NCI-H146 (cell line): Measurements from ENCODE around the gene IFT122.

Experiments
- DNase-seq: peaks from one replicate; lab custom pipeline; 2025; lab: John Stamatoyannopoulos, UW

Gene IFT122

DNA sequence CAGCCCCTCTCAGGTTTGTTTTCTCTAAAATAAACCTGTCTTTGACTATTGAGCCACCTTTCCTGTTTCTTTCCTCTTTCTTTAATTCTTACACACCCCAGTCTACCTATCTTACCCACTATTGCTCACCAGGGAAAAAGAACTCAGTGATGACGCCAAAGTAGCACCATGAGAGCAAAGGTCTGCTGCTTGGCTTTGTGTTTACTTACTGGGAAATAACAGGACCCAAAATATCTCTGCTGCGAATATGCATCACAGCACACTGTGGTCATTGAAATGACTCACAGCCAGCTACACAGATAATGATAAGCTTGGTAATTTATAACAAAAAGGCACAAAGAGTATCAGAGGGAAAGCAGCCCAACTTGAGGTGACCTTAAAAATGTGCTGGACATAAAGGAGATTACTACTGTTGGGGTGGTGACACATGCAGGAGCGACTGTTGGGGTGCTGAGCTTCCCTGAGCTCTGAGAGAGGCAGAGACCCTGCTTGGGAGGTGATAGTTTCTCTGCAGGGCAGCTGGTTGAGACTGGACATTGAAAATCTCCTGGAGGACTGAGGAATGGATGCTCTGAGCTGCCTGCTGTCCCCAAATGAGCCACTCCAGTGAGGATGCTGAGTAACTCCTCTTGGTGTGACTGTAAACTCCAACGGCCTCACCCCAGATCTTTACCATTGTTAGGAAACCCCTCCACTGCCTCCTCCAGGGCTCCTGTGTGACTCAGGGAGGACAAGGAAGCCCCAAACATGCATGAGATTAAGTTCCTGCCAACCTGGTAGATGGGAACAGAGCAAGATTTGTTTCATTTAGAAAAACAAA lies 26.1 kb upstream of the IFT122 start:
- DNase-seq = no peak

DNA sequence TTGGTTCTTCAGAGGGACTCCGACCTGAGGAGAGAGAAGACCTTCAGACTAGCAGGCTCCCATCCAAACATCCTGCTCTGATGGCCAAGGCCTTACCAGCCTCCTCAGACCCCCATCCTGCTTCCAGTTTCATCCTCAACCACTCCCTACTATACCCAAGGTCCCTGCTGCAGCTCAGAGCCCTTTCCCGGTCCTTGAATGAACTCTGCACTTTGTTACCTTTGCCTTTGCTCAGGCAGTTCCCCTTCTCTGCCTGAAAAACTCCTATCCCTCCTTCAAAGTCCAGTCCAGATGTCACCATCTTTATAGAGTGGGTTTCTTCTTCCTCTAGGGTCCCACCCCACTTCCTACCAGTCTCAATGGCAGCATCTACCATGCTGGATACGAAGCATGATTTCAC lies 24.6 kb upstream of the IFT122 start:
- no peak for DNase-seq

DNA sequence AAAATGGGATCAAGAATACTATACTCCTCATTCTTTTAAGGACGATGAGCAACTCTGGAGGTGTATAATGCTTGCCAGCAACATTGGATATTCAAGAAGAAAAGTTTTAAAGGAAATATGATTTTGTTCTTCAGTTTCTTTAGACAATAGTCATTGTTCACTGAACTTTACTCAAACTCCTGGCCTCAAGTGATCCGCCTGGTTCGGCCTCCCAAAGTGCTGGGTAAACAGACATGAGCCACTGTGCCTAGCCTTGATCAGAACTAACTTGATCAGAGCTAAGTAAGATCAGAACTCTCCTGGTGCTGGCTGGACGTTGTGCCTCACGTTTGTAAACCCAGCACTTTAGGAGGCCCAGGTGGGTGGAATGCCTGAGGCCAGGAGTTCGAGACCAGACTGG lies 24.2 kb upstream of the IFT122 start:
- DNase-seq = no peak

DNA sequence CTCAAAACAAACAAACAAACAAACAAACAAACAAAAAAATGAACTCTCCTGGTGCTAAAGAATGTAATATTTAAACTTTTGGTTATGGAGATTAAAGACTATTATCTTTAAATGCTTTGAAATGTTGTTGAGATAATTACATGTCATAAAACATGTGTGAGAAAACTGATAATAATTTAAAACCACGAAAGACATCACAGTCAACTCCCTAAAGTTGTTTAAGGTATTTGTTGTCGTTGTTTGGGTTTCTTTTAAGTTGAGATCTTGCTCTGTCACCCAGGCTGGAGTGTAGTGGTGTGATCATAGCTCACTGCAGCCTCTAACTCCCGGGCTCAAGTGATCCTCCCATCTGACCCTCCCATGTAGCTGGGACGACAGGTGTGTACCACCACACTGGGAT lies 23.6 kb upstream of the IFT122 start:
- DNase-seq = no peak

DNA sequence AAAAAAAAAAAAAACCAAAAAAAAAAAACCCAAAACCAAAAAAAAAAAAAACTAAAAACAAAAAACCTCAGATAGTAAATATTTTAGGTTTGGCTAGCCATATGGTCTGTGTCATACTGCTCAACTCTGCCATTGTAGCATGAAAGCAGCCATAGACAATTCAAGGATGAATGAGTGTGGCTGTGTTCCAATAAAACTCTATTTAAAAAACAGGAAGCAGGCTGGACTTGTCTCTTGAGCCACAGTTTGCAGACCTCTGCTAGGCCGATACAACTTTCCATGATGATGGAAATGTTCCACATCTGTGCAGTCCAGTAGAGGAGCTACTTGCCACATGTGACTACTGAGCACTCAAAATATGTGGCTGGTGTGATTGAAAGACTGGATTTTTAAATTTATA lies 22.7 kb upstream of the IFT122 start:
- no peak for DNase-seq

DNA sequence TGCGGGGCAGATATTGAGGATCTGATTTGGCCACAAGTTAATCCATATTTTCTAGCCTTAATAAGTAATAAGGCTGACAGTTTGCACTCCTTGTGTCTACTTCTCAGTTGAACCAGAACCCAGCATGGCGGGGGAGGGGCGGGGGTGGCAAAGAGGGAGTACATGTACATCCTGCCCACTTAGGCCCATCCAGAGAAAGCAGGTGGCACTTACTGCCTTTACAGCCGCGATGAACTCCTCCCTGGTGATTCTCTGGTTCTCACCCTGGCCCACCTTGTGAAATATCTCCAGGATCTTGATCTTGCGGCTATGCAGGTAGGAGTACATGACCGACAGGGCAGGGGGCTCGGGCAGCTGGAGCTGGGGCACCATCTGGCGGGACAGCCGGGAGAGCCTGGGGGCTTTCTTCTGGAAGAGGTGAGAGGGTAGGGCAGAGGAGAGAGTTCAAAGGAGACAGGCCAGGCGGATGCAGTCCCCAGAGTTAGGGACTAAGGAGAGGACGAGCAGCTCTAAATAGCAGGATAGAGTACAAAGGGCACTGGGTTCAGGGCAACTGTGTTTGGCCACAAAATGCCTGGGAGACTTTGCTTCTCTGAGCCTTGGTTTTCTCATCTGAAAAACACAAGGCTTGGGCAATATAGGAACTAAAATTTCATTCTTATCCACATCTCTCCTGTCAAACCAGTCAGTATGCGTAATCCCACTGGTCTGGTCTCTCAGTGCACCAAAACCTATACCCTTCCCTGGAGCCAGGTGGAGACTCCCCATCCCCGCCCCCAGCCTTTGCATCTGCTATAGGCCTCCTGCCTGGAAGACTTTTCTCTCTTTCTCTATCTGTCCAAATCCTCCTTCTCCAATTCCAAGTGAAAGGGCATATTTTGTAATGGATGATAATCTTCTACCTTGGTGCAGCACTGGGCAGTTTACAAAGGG lies 21.7 kb upstream of the IFT122 start:
- DNase-seq = no peak

DNA sequence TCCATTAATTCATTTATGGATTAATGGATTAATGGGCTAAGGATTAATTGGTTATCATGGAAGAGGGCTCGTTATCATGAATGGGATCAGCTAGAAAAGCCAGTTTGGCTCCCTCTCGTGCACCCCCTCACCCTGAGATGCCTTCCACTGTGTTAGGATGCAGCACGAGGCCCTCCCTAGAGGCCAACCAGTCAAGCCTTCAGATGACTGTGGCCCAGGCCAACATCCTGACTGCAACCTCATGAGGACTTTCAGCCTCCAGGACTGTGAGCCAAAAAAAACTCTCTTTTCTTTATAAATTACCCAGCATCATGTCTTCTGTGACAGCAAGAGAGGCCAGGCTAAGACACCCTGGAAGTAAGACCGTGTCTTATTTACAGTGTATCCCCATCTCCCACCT lies 20.5 kb upstream of the IFT122 start:
- no peak for DNase-seq

DNA sequence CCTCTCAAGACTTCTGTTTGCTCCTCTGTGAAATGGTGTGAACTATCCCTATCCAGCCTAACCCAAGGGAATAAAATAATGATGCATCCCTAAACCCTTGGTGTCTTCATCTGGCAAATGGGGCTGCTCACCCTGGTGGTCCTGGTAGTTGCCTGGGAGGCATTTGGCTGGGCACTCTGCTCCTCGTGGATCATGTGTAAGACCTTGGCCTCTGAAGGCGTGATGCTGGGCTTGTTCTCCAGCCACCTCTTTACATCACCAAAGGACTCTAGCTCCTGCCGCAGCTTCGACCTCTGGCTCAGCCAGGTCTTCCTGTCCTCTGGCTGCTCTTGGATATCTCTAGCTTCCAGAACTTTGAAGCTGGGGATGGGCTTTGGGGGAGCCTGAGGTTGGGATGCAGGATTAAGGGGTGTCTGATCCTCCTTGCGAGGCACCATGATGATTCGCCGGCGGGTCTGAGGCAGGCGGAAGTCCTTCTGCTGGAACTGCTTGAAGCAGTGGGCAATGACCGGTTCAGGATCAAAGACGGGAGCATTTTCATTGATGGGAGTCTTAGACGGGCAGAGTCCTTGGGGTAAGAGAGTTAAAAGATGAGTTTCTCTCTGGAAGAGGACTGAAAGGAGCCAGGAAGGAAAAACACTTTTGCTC lies 18.7 kb upstream of the IFT122 start:
- DNase-seq = no peak

DNA sequence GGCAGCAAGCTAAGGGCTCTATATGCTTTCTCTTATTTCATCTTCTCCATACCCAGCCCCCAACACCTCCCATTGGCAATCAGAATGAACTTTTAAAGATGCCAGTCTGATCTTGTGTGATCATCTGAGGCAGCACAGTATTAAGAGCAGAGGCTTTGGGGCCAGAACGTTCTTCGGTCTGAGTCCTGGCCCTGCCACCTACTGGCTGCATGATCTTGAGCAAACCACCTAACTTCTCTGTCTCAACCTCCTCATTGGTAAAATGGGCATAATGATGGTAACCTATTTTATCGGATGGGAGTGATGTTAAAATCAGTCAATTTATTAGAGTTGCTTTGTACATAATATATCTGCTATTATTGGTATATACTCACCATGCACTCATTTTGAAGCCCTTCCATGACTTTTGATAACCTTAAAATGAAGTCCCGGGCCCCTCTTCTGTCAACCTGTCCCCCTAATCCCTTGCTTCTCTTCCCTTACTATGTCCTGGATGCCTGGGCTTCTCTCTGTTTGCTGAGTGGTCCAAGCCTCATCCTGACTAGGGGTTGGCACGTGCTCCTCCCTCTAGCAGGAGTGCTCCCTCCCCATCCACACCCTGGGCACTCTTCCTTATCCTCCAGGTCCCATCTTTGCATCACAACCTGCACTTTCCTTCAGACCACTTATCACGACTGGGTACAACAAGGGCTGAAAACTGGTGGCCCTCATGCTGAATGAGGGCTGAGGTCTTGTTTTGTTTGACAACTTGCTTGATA lies 17.9 kb upstream of the IFT122 start:
- no peak for DNase-seq

DNA sequence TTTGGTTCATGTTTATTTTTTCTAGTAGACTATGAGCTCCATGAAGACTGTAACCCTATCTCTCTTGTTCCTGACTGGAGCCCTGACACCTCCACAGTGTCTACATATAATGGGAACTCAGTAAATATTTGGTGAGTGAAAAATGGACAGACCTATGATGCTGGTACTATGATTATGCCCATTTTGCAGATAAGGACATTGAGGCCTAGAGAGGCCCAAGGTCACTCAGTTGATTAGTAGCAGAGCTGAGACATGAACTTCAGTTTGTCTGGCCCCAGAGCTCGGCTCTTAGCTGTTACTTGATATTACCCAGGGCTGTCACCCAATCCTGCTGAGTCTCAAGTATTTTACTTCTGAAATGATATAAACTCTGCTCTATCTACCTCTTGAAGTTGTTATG lies 17.1 kb upstream of the IFT122 start:
- no peak for DNase-seq

DNA sequence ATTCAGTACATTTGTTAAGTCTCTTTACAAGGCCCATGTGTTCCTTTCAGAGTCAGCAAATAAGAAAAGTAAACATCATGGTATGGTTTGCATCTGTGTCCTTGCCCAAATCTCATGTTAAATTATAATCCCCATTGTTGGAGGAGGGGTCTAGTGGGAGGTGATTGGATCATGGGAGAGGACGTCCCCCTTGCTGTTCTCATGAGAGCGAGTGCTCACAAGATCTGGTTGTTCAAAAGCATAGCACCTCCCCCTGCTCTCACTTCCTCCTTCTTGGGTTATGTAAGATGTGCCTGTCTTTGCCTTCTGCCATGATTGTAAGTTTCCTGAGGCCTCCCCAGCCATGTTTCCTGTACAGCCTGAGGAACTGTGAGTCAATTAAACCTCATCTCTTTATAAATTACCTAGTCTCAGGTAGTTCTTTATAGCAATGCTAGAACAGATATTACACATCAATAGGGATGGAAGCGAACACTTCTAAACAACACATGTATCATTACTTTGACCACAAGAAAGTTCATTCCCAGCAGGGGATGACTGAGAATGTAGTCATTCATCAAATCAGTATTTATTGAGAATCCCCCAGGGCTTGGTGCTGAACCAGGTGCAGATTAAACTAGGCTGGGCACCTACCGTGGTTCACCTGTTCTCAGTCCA lies 15.7 kb upstream of the IFT122 start:
- DNase-seq = no peak

DNA sequence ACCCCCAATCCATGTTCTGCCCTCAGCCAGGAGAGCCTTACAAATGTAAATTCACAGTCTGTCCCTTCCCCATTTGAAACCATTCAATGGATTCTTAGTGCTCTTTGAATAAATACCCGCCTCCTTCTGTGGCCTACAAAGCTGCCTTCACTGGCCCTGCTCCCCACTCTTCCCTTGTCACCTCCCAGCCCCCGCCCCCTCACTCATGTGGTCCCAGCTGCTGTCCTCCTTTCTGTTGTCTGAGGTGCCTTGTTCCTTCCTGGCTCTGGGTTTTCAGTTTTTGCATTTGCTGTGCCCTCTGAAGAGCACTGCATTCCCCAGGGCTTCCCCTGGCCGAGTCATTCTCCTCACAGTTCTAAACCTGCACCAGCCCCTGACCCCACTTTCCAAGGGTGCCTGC lies 14.8 kb upstream of the IFT122 start:
- DNase-seq = no peak

DNA sequence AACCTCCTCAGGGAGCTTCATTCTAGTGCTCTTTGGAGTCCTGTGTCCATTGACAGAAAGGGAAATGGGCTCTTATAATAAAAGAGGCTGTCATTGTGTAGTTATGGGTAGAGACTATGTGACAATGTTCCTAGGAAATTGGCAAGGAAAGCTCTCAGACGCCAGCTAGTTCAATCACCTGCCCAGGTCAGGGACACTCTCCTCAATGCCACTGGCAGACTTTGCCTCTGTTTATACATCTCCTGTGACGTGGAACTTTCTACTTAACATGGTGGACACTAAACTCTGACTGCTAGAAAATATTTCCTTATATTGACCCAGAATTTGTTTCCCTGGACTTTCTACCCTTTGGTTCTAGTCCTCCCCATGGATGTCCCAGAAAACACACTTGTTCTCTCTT lies 14.4 kb upstream of the IFT122 start:
- DNase-seq = no peak

DNA sequence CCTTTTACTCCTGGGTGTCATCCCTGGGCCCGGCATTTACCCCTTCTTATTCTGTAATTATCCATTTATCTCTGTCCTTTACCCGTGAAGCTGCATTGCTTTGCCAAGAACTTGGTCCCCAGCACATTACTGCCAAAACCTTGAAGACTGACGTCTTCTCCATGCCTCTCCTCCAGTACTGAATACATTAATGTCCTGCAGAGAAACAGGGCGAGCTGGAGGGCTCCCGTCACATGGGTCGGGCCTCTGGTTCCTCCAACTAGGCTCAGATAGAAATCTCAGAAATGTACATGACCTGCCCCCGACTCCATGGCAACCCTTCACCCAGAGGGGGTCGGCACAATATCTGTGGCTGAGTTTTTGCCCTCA lies 12.0 kb upstream of the IFT122 start:
- no peak for DNase-seq

DNA sequence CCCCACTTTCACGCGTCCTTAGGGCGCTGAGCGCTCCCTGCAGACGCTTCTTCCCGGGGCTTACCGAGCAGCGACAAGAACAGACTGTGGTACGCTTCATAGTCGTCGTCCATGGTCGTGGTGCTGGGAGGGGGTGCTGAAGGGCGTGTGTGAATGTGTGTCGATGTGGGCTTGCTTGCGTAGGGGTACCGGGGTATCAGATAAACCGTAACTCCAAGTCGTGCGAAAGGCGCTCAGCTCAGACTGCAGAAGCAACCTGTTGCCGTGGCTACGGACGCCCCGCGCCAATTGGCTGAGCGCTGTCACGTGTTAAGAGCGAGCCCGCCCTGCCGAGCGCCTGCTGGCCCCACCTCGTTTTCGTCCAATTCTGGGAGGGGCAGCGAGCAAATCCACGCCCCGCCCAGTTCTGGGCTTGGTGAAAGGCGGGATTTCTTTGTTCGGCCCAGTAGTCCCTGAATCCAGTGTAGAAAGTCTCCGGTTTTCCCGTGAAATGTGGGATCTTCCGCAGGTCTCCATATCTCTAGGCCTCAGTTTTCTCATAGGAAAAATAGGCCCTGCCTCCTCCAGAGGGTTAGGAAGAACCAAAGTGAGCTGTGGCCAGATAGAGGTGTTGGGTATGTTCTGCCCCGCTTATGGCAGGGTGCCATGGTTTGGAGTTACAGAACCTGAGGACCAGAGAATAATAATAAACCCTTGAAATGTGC lies 11.5 kb upstream of the IFT122 start, which contains the start of gene EFCAB12:
EFCAB12 (minus strand) TSS at position 261 of the 704 bp plus-strand sequence; CDS start at position 113, 148 bp downstream.
- peak; percentile 98 for DNase-seq

DNA sequence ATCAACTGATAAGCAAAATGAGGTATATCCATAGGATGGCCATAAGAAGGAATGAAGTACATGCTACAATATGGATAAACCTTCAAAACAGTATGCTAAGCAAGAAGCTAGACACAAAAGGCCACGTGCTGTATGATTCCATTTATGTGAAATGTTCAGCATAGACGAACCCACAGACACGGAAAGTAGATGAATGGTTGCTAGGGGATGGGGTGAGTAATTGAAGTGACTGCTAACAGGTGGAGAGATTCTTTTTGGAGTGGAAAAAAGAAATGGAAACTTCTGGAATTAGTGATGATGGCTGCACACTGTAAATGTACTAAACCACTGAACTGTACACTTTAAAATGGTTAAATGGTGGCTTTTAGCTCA lies 11.0 kb upstream of the IFT122 start:
- DNase-seq = peak; percentile 36

DNA sequence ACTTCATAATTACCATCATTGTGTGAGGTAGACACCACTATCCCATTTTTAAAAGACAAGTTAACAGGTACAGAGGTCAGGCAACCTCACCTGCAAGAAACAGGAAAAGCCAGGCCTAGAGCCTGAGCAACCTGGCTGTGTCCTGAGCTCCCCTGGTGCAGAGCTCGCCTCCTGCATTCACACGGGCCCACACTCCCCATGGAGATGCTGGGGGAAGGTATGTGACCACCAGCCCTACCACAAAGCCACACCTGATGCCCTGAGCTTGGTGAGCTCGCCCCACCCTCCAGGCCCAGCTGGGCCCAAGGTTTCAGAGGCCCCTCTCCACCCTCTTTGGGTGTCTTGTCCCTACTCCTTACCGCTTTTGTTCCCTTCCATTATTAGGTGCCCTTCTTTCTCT lies 10.4 kb upstream of the IFT122 start:
- DNase-seq = no peak

DNA sequence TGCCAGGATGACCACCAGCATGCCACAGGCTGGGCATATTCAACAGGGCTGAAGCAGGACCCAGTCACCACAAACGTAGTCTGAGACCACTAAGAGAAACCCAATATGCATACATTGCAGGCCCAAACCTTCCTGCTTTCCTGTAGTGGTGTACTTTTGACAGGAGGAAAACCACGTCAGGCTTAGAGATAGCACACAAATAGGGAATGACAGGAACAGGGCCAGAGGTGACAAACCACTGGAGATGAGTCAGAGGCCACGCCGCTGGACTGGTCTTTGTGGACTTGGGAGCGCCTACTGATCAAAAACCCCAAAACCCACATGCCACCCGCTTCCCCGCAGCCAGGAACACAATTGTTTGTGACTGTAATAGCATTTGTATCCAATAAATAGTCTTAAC lies 8.0 kb upstream of the IFT122 start:
- DNase-seq = no peak

DNA sequence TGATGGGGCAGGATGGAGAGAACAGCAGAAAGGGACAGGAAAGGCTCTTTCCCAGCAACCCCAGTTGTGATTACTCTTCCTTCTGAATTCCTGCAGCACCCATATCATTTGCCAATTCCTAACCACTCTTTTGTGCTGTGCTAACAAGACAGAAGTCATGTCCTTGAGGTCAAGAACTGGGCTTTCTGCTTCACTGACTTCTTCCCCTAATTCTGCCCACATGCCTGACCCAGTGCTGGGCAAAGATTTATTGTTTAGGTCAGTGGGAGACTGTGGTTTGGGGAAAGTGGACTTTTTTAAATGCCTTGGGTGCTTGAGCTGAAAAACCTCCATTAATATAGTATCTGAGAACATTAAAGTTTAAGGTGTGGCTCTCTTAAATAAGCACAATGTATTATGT lies 7.4 kb upstream of the IFT122 start:
- no peak for DNase-seq

DNA sequence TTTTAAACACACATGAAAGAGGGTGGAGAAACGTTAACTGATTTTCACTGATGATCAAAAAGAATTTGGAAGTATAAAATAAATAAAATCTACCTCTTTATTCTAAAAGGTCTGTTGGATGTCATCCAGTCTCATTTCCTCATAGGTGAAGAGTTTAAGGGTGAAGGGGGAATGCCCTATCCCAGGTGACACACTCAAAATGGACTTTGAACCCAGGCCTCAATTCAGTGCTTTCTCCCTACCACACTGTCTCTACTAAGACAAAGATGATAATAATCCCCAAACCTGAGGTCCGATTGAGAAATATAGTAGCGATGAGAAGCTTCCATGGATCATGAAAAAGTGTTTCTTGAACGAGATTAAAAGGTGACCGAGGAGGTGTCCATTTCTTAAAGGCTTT lies 6.5 kb upstream of the IFT122 start:
- DNase-seq = no peak

DNA sequence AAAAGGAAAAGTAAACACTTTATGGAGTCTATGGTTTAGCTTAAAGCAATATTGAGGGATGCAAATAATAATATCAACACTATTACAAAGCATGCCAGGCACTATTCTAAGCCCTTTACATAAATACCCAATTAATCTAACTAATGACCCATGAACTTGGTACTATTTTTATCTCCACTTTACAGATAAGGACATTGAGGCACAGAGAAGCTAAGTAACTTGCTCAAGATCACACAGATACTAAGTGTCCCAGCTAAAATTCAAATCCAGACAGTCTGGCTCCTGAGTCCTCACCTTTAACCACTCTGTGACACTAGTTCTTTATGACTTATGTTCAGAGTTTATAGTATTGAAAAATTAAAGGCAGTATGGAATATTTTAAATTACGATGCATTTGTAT lies 5.9 kb upstream of the IFT122 start:
- no peak for DNase-seq
